IPS DF 4.7 (cell line): ENCODE measurements around the gene ANXA1.

Experiments used
- DNase-seq: peaks from one replicate; pipeline ENCODE4 v3.0.0-alpha.2; 2013; ENCODE audit warnings: low spot score; ENCODE audit errors: extremely low read depth

Gene ANXA1

DNA sequence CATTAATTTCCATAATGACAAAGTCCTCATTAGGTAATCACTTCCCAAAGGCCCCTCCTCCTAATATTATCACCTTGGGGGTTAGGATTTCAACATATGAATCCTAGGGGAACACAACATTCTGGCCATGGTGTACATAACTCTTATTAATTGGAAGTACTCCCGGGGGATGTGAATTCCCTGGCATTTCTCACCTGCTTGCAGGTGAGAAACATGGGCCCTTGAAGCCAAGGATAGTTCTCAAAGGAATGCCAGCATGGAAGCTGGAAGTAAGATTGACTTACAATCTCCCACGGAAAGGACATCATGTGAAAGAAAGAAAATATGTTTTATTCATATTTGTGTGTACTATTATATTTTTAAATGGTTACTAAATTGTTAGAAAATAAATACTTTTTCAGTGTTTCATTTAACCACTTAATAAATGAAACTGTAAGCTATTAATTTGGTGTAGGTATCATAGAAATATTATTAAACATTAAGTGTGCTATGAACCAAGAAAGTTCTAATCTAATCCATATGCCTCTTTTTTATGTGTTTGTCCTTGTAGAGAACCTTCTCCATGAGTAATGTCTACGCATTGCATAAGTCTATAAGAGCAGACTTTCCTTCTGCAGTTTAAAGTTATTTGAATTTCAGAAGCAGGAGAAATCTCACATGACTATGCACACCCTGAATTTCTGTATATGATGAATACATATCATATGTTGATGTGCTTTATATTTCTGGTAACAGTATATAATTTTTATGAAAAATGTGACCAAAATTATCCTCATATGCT is 59.4 kb downstream of the ANXA1 start:
- no peak for DNase-seq

- no peak for DNase-seq
Measured at GRCh38 chr9:73213300-73213699, 61.6 kb downstream of the ANXA1 start.

DNA sequence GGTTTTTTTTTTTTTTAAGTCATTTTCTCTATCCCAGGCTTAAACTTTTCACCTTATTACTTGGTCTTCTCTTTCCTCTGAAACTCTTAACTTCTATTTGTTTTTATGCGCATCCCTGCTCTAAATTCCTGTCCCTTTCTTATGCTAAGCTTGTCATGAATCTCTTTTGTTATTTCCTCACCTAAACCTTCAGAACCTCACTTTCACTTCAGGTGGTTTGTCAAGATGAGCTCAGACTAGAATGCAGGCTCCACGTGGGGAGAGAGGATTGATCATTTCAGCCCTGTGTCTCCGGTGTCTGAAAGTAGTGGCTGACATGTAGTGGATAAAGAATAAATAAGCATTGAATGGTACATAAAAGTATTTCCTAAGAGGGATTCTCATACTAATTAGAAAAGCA is 63.6 kb downstream of the ANXA1 start:
- peak; percentile 94 for DNase-seq

GRCh38 chr9:73216100-73216499 is 64.4 kb downstream of the ANXA1 start:
- no peak for DNase-seq
